RWPE2 (cell line): ENCODE results near the gene PIK3R6.

Source experiments
- ATAC-seq: fragments of 200-7000 bp; cut with Tn5 transposase; 3 replicates; pipeline ENCODE4 v1.9.1; 2021; ENCODE audit warnings: low read depth
- DNase-seq: peaks from one replicate; pipeline ENCODE4 v3.0.0-alpha.2; 2020; ENCODE audit warnings: low spot score
- H3K27ac ChIP-seq: fragments of 450-650 bp; 2 replicates; pipeline ENCODE4 v1.5.1; 2017; ENCODE audit warnings: mild to moderate bottlenecking; ENCODE audit not compliant: poor library complexity, severe bottlenecking
- H3K27me3 ChIP-seq: fragments of 250-450 bp; sonication (Bioruptor Pico); 2 replicates; pipeline ENCODE4 v1.5.1; 2021; ENCODE audit warnings: mild to moderate bottlenecking, moderate library complexity; ENCODE audit not compliant: insufficient read depth, poor library complexity, severe bottlenecking
- H3K36me3 ChIP-seq: fragments of 250-450 bp; sonication (Bioruptor Pico); 2 replicates; pipeline ENCODE4 v1.5.1; 2020; ENCODE audit warnings: low read depth, mild to moderate bottlenecking, moderate library complexity
- H3K4me1 ChIP-seq: fragments of 250-450 bp; sonication (Bioruptor Pico); 2 replicates; pipeline ENCODE4 v1.5.1; 2021; ENCODE audit warnings: mild to moderate bottlenecking, moderate library complexity; ENCODE audit not compliant: insufficient read depth, poor library complexity, severe bottlenecking
- H3K4me3 ChIP-seq: fragments of 250-450 bp; sonication (Bioruptor Pico); 2 replicates; pipeline ENCODE4 v1.5.1; 2021; ENCODE audit warnings: mild to moderate bottlenecking, moderate library complexity; ENCODE audit not compliant: severe bottlenecking
- H3K9me3 ChIP-seq: fragments of 250-450 bp; sonication (Bioruptor Pico); 2 replicates; pipeline ENCODE4 v1.5.1; 2021; ENCODE audit warnings: mild to moderate bottlenecking, moderate library complexity; ENCODE audit not compliant: severe bottlenecking
- TF ChIP-seq, protein P1 (sequence below): fragments of 450-650 bp; IDR thresholded peaks from one replicate; pipeline ENCODE4 v1.5.1; 2017; ENCODE audit warnings: mild to moderate bottlenecking, moderate library complexity; ENCODE audit not compliant: poor library complexity, severe bottlenecking

The PIK3R6 gene

GRCh38 chr17:8755590-8756255, 111.8 kb downstream of the PIK3R6 start:
- Histone ChIP-seq H3K4me3 (no peak overlapping the region), H3K27me3 (no peaks in the 10 kb centered on the region), H3K36me3 (no peaks in the 10 kb centered on the region), H3K9me3 (no peaks in the 10 kb centered on the region), H3K4me1 (no peaks in the 10 kb centered on the region), H3K27ac (no peak overlapping the region)
- no peak for ATAC-seq
- DNase-seq = no peak
- TF ChIP-seq, protein P1, sequence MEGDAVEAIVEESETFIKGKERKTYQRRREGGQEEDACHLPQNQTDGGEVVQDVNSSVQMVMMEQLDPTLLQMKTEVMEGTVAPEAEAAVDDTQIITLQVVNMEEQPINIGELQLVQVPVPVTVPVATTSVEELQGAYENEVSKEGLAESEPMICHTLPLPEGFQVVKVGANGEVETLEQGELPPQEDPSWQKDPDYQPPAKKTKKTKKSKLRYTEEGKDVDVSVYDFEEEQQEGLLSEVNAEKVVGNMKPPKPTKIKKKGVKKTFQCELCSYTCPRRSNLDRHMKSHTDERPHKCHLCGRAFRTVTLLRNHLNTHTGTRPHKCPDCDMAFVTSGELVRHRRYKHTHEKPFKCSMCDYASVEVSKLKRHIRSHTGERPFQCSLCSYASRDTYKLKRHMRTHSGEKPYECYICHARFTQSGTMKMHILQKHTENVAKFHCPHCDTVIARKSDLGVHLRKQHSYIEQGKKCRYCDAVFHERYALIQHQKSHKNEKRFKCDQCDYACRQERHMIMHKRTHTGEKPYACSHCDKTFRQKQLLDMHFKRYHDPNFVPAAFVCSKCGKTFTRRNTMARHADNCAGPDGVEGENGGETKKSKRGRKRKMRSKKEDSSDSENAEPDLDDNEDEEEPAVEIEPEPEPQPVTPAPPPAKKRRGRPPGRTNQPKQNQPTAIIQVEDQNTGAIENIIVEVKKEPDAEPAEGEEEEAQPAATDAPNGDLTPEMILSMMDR = no peak

GRCh38 chr17:8754890-8755289, 112.6 kb downstream of the PIK3R6 start:
- H3K27me3 ChIP-seq = no peaks in the 10 kb centered on the region
- H3K36me3 ChIP-seq = no peaks in the 10 kb centered on the region
- no peaks in the 10 kb centered on the region for H3K9me3 ChIP-seq
- ATAC-seq = no peak
- no peak overlapping the region for H3K4me3 ChIP-seq
- H3K27ac ChIP-seq = no peak overlapping the region
- TF ChIP-seq, protein P1 = no peak
- H3K4me1 ChIP-seq = no peaks in the 10 kb centered on the region
- DNase-seq = no peak

- H3K27ac ChIP-seq = no peak overlapping the region
- H3K27me3 ChIP-seq = no peaks in the 10 kb centered on the region
- H3K4me3 ChIP-seq = no peak overlapping the region
- no peak for DNase-seq
- ATAC-seq = peak; percentile 61; the same call in 2 of the 3 replicates
- H3K36me3 ChIP-seq = no peaks in the 10 kb centered on the region
- TF ChIP-seq, protein P1 = peak; percentile 55
- H3K4me1 ChIP-seq = no peaks in the 10 kb centered on the region
- H3K9me3 ChIP-seq = no peaks in the 10 kb centered on the region
Measured at GRCh38 chr17:8753976-8754440, 113.5 kb downstream of the PIK3R6 start.

- TF ChIP-seq, protein P1 = no peak
- DNase-seq = no peak
- H3K27ac ChIP-seq = no peak overlapping the region
- ATAC-seq = no peak
- no peaks in the 10 kb centered on the region for H3K4me1 ChIP-seq
- no peaks in the 10 kb centered on the region for H3K27me3 ChIP-seq
- no peaks in the 10 kb centered on the region for H3K9me3 ChIP-seq
- no peaks in the 10 kb centered on the region for H3K36me3 ChIP-seq
- no peak overlapping the region for H3K4me3 ChIP-seq
Measured at GRCh38 chr17:8753136-8753975, 114.1 kb downstream of the PIK3R6 start.
